Measurements from ENCODE around the gene WDPCP.
"Not testable (repeated sequence)": the region's sequence is repeated elsewhere in the genome, so short reads cannot be mapped to it uniquely, and the experiment has no call there.

Gene WDPCP

GRCh38 chr2:63539416-63540162 is 48.7 kb downstream of the WDPCP start:
- no peak for DNase-seq (ENCODE audit: low read depth in 2 of 2)

GRCh38 chr2:63538390-63538789 is 49.9 kb downstream of the WDPCP start:
- no peak for DNase-seq (ENCODE audit: low read depth in 2 of 2)

GRCh38 chr2:63537306-63537705 is 51.0 kb downstream of the WDPCP start:
- no peak for DNase-seq (ENCODE audit: low read depth in 2 of 2)

- no peak for DNase-seq (ENCODE audit: low read depth in 2 of 2)
Measured at GRCh38 chr2:63530704-63531279, 57.5 kb downstream of the WDPCP start.

- no peak for DNase-seq (ENCODE audit: low read depth in 2 of 2)
Measured at GRCh38 chr2:63525905-63526304, 62.4 kb downstream of the WDPCP start.

- DNase-seq (ENCODE audit: low read depth in 2 of 2): no peak
Measured at GRCh38 chr2:63522950-63523349, 65.3 kb downstream of the WDPCP start.

GRCh38 chr2:63520793-63521192 is 67.5 kb downstream of the WDPCP start:
- no peak for DNase-seq (ENCODE audit: low read depth in 2 of 2)

- no peak for DNase-seq (ENCODE audit: low read depth in 2 of 2)
Measured at GRCh38 chr2:63514781-63515180, 73.5 kb downstream of the WDPCP start.

GRCh38 chr2:63514237-63514716 is 74.0 kb downstream of the WDPCP start:
- no peak for DNase-seq (ENCODE audit: low read depth in 2 of 2)

- no peak for DNase-seq (ENCODE audit: low read depth in 2 of 2)
Measured at GRCh38 chr2:63506320-63506719, 82.0 kb downstream of the WDPCP start.

GRCh38 chr2:63503818-63504217 is 84.5 kb downstream of the WDPCP start:
- DNase-seq (ENCODE audit: low read depth in 2 of 2): no peak

- DNase-seq (ENCODE audit: low read depth in 2 of 2): no peak
Measured at GRCh38 chr2:63500398-63500797, 87.9 kb downstream of the WDPCP start.

- no peak for DNase-seq (ENCODE audit: low read depth in 2 of 2)
Measured at GRCh38 chr2:63497576-63497975, 90.7 kb downstream of the WDPCP start.

GRCh38 chr2:63494968-63495367 is 93.3 kb downstream of the WDPCP start:
- DNase-seq (ENCODE audit: low read depth in 2 of 2): no peak

- no peak for DNase-seq (ENCODE audit: low read depth in 2 of 2)
Measured at GRCh38 chr2:63494100-63494499, 94.2 kb downstream of the WDPCP start.

GRCh38 chr2:63488118-63488713 is 100.1 kb downstream of the WDPCP start:
- DNase-seq (ENCODE audit: low read depth in 2 of 2): no peak

GRCh38 chr2:63486861-63487290 is 101.4 kb downstream of the WDPCP start:
- DNase-seq (ENCODE audit: low read depth in 2 of 2): no peak

GRCh38 chr2:63484901-63485300 is 103.4 kb downstream of the WDPCP start:
- DNase-seq (ENCODE audit: low read depth in 2 of 2): no peak

- no peak for DNase-seq (ENCODE audit: low read depth in 2 of 2)
Measured at GRCh38 chr2:63484481-63484880, 103.8 kb downstream of the WDPCP start.

GRCh38 chr2:63477686-63478085 is 110.6 kb downstream of the WDPCP start:
- DNase-seq (ENCODE audit: low read depth in 2 of 2): no peak

GRCh38 chr2:63469313-63469712 is 119.0 kb downstream of the WDPCP start:
- not testable (repeated sequence) for DNase-seq (ENCODE audit: low read depth in 2 of 2)

- no peak for DNase-seq (ENCODE audit: low read depth in 2 of 2)
Measured at GRCh38 chr2:63465633-63466032, 122.6 kb downstream of the WDPCP start.

GRCh38 chr2:63463142-63463541 is 125.1 kb downstream of the WDPCP start:
- no peak for DNase-seq (ENCODE audit: low read depth in 2 of 2)

Measured in stimulated activated CD8-positive, alpha-beta memory T cell treated with anti-CD3 and anti-CD28 coated beads, Interleukin-7, amount 100 ng/mL, for 4 hours (primary cell).